GM23338 (cell line): Measurements from ENCODE around the gene RIN3. TPM values are rescaled to one million over a fixed set of nuclear protein-coding genes. Genes with fewer than 3 reads are reported as not detected.

Experiments used
- ATAC-seq: fragments of 200-7000 bp; cut with Tn5 transposase; 3 replicates; pipeline ENCODE4 v1.9.1; 2020
- DNase-seq: peaks from one replicate; pipeline ENCODE4 v3.0.0-alpha.2; 2015; ENCODE audit warnings: low spot score
- H2AFZ ChIP-seq: fragments of 200-600 bp; sonication (generic); 2 replicates; pipeline ENCODE4 v1.8.0; 2016; ENCODE audit warnings: antibody characterized with exemption, mild to moderate bottlenecking, moderate library complexity
- H3F3A ChIP-seq: fragments of 200-600 bp; sonication (generic); replicated peaks from 2 replicates; pipeline ENCODE4 v1.8.0; 2017; ENCODE audit warnings: antibody characterized with exemption, mixed run types, low read depth
- H3K27ac ChIP-seq: fragments of 200-600 bp; sonication (generic); 2 replicates; pipeline ENCODE4 v1.6.1; 2016; ENCODE audit warnings: low read depth
- H3K27me3 ChIP-seq: fragments of 200-600 bp; sonication (generic); 2 replicates; pipeline ENCODE4 v1.8.0; 2016; ENCODE audit warnings: mild to moderate bottlenecking, mixed run types, moderate library complexity; ENCODE audit not compliant: insufficient read depth
- H3K36me3 ChIP-seq: fragments of 200-600 bp; sonication (generic); 2 replicates; pipeline ENCODE4 v1.8.0; 2016; ENCODE audit warnings: mild to moderate bottlenecking; ENCODE audit not compliant: insufficient read depth
- H3K4me1 ChIP-seq: fragments of 200-600 bp; sonication (generic); 2 replicates; pipeline ENCODE4 v1.8.0; 2016; ENCODE audit warnings: mild to moderate bottlenecking, moderate library complexity; ENCODE audit not compliant: insufficient read depth
- H3K4me2 ChIP-seq: fragments of 200-600 bp; sonication (generic); 2 replicates; pipeline ENCODE4 v1.7.1; 2017; ENCODE audit warnings: mixed run types
- H3K4me3 ChIP-seq: fragments of 200-600 bp; sonication (generic); 2 replicates; pipeline ENCODE4 v1.6.1; 2016; ENCODE audit warnings: mixed run types
- H3K79me2 ChIP-seq: fragments of 200-600 bp; sonication (generic); replicated peaks from 2 replicates; pipeline ENCODE4 v1.8.0; 2017; ENCODE audit warnings: mild to moderate bottlenecking; ENCODE audit not compliant: insufficient read depth
- H3K9me2 ChIP-seq: fragments of 200-600 bp; sonication (generic); 2 replicates; pipeline ENCODE4 v1.8.0; 2017; ENCODE audit not compliant: insufficient read depth
- H4K20me1 ChIP-seq: fragments of 200-600 bp; sonication (generic); replicated peaks from 2 replicates; pipeline ENCODE4 v1.8.0; 2017; ENCODE audit warnings: mild to moderate bottlenecking; ENCODE audit not compliant: insufficient read depth
- H3K27ac Mint-ChIP-seq: 2 replicates; pipeline ENCODE4 v1.8.0; 2020; ENCODE audit warnings: inconsistent platforms, mild to moderate bottlenecking, moderate library complexity, mixed read lengths
- H3K27me3 Mint-ChIP-seq: 3 replicates; pipeline ENCODE4 v1.8.0; 2022; ENCODE audit warnings: low read depth, mild to moderate bottlenecking, moderate library complexity, mixed read lengths, inconsistent platforms; ENCODE audit not compliant: insufficient read depth, poor library complexity
- H3K36me3 Mint-ChIP-seq: 3 replicates; pipeline ENCODE4 v1.8.0; 2021; ENCODE audit warnings: low read depth, mild to moderate bottlenecking, inconsistent platforms, moderate library complexity, mixed read lengths
- H3K4me1 Mint-ChIP-seq: 3 replicates; pipeline ENCODE4 v1.8.0; 2020; ENCODE audit warnings: mild to moderate bottlenecking, inconsistent platforms, mixed read lengths
- H3K4me3 Mint-ChIP-seq: 3 replicates; pipeline ENCODE4 v1.8.0; 2021; ENCODE audit warnings: moderate library complexity, mild to moderate bottlenecking, inconsistent platforms, mixed read lengths
- H3K9me3 Mint-ChIP-seq: 3 replicates; pipeline ENCODE4 v1.8.0; 2020; ENCODE audit warnings: moderate library complexity, mild to moderate bottlenecking, inconsistent platforms, mixed read lengths
- CREB1 ChIP-seq: fragments of 250-450 bp; sonication (Bioruptor Pico); IDR thresholded peaks from 2 replicates; pipeline ENCODE4 v1.5.0; 2020; ENCODE audit warnings: low read depth, mild to moderate bottlenecking, moderate library complexity
- EZH2 ChIP-seq: fragments of 200-600 bp; sonication (generic); IDR thresholded peaks from one replicate; pipeline ENCODE4 v1.8.0; 2017; ENCODE audit warnings: antibody characterized with exemption, mild to moderate bottlenecking, low read depth; ENCODE audit not compliant: unreplicated experiment
- EZH2phosphoT487 ChIP-seq: fragments of 200-600 bp; sonication (generic); IDR thresholded peaks from one replicate; pipeline ENCODE4 v1.8.1; 2018; ENCODE audit warnings: antibody characterized with exemption; ENCODE audit not compliant: unreplicated experiment
- JUNB ChIP-seq: IDR thresholded peaks from one replicate; pipeline ENCODE4 v1.6.1; 2016; ENCODE audit warnings: antibody characterized with exemption; ENCODE audit not compliant: unreplicated experiment
- NANOG ChIP-seq: IDR thresholded peaks from 2 replicates; pipeline ENCODE4 v1.6.1; 2016; ENCODE audit warnings: antibody characterized with exemption, borderline replicate concordance
- POLR2AphosphoS5 ChIP-seq: IDR thresholded peaks from 2 replicates; pipeline ENCODE4 v1.6.1; 2016; ENCODE audit warnings: antibody characterized with exemption, low read depth
- STAT1 ChIP-seq: IDR thresholded peaks from one replicate; pipeline ENCODE4 v1.6.1; 2016; ENCODE audit warnings: antibody characterized with exemption; ENCODE audit not compliant: unreplicated experiment
- ZNF114 ChIP-seq: fragments of 250-450 bp; sonication (Bioruptor Pico); IDR thresholded peaks from 2 replicates; pipeline ENCODE4 v1.5.0; 2020; ENCODE audit warnings: mild to moderate bottlenecking, moderate library complexity
- ZNF331 ChIP-seq: fragments of 250-450 bp; sonication (Bioruptor Pico); IDR thresholded peaks from 2 replicates; pipeline ENCODE4 v1.5.0; 2020; ENCODE audit warnings: low read depth, mild to moderate bottlenecking, moderate library complexity
- polyA plus RNA-seq: library from polyadenylated mRNA; unstranded; fragments of >200 nt; fragmentation: Nextera tagmentation; extraction: Ambion mirVana; gene quantifications from 2 replicates; pipeline ENCODE4 v1.2.1, GENCODE V29; 2016
- total RNA-seq: library from RNA; depleted of rRNA; stranded (reverse); fragments of >200 nt; shearing (Covaris generic); gene quantifications from 2 replicates; pipeline ENCODE4 v1.2.3, GENCODE V29; 2014
- TF ChIP-seq, protein P1 (sequence below): IDR thresholded peaks from 2 replicates; pipeline ENCODE4 v1.6.1; 2016; ENCODE audit warnings: antibody characterized with exemption
- TF ChIP-seq, protein P2 (sequence below), 2 experiments: fragments of 200-600 bp in 1 of 2; sonication (generic) in 1 of 2; conservative IDR thresholded peaks; 2 replicates each; pipeline versions ENCODE4 v1.5.1 to v1.6.1; 2016 to 2017; ENCODE audit warnings: antibody characterized with exemption in 2 of 2, low read depth in 2 of 2, mild to moderate bottlenecking in 2 of 2, moderate library complexity in 1 of 2
- TF ChIP-seq, protein P3 (sequence below): IDR thresholded peaks from one replicate; pipeline ENCODE4 v1.6.1; 2018; ENCODE audit warnings: antibody characterized with exemption; ENCODE audit not compliant: unreplicated experiment
- TF ChIP-seq, protein P4 (sequence below): fragments of 250-450 bp; sonication (Bioruptor Pico); IDR thresholded peaks from 2 replicates; pipeline ENCODE4 v1.5.0; 2020; ENCODE audit warnings: mild to moderate bottlenecking, moderate library complexity

Gene RIN3
- total and polyA plus RNA-seq, 2 experiments from 2014 or later, result 0.97 to 1.5 TPM

DNA sequence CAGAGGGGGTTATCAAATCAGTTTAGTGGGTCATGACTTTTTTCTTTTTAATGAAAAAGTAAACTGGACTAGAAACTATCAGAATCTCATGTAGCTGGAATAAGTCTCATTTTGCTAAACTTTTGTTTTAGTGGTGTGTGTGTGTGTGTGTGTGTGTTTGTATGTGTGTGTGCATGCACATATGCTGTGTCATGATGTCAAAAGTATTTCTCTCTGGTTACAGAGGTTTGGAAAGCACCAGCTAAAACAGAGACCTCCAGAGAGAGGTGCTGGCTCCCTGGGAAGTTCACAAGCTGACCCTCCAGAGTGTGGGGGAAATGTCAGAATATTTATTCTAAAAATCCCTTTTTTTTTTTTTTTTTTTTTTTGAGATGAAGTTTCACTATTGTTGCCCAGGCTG, 120.1 kb downstream of the RIN3 start:
- peaks cover 4% of the 10 kb centered on the region; the same call in 2 of the 3 replicates for H3K4me1 Mint-ChIP-seq
- no peaks in the 10 kb centered on the region for H3F3A ChIP-seq
- no peaks in the 10 kb centered on the region; the same call in 2 of the 3 replicates for H3K9me3 Mint-ChIP-seq
- no peaks in the 10 kb centered on the region for H3K27me3 Mint-ChIP-seq
- H3K36me3 Mint-ChIP-seq, result no peaks in the 10 kb centered on the region; the same call in 2 of the 3 replicates
- H3K27ac ChIP-seq, result no peak overlapping the region
- H3K36me3 ChIP-seq, result no peaks in the 10 kb centered on the region
- no peak overlapping the region for H3K4me3 ChIP-seq
- no peaks in the 10 kb centered on the region for H4K20me1 ChIP-seq
- no peaks in the 10 kb centered on the region for H3K79me2 ChIP-seq
- no peak overlapping the region for H2AFZ ChIP-seq
- H3K27ac Mint-ChIP-seq, result no peak overlapping the region
- no peak for ATAC-seq
- no peaks in the 10 kb centered on the region for H3K9me2 ChIP-seq
- H3K27me3 ChIP-seq, result no peaks in the 10 kb centered on the region
- H3K4me3 Mint-ChIP-seq, result no peak overlapping the region
- H3K4me2 ChIP-seq, result no peak overlapping the region
- TF ChIP-seq NANOG (no peak), EZH2phosphoT487 (no peak), ZNF114 (CRISPR knock-in tag) (no peak), STAT1 (no peak), POLR2AphosphoS5 (no peak), CREB1 (CRISPR knock-in tag) (no peak), JUNB (no peak), EZH2 (no peak), ZNF331 (no peak)
- TF ChIP-seq, protein P1, sequence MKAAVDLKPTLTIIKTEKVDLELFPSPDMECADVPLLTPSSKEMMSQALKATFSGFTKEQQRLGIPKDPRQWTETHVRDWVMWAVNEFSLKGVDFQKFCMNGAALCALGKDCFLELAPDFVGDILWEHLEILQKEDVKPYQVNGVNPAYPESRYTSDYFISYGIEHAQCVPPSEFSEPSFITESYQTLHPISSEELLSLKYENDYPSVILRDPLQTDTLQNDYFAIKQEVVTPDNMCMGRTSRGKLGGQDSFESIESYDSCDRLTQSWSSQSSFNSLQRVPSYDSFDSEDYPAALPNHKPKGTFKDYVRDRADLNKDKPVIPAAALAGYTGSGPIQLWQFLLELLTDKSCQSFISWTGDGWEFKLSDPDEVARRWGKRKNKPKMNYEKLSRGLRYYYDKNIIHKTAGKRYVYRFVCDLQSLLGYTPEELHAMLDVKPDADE, result no peak
- TF ChIP-seq, protein P2, sequence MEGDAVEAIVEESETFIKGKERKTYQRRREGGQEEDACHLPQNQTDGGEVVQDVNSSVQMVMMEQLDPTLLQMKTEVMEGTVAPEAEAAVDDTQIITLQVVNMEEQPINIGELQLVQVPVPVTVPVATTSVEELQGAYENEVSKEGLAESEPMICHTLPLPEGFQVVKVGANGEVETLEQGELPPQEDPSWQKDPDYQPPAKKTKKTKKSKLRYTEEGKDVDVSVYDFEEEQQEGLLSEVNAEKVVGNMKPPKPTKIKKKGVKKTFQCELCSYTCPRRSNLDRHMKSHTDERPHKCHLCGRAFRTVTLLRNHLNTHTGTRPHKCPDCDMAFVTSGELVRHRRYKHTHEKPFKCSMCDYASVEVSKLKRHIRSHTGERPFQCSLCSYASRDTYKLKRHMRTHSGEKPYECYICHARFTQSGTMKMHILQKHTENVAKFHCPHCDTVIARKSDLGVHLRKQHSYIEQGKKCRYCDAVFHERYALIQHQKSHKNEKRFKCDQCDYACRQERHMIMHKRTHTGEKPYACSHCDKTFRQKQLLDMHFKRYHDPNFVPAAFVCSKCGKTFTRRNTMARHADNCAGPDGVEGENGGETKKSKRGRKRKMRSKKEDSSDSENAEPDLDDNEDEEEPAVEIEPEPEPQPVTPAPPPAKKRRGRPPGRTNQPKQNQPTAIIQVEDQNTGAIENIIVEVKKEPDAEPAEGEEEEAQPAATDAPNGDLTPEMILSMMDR (conservative IDR thresholded peaks at IDR 0.05; ENCODE audit: low read depth in 2 of 2), result no peak
- TF ChIP-seq, protein P3, sequence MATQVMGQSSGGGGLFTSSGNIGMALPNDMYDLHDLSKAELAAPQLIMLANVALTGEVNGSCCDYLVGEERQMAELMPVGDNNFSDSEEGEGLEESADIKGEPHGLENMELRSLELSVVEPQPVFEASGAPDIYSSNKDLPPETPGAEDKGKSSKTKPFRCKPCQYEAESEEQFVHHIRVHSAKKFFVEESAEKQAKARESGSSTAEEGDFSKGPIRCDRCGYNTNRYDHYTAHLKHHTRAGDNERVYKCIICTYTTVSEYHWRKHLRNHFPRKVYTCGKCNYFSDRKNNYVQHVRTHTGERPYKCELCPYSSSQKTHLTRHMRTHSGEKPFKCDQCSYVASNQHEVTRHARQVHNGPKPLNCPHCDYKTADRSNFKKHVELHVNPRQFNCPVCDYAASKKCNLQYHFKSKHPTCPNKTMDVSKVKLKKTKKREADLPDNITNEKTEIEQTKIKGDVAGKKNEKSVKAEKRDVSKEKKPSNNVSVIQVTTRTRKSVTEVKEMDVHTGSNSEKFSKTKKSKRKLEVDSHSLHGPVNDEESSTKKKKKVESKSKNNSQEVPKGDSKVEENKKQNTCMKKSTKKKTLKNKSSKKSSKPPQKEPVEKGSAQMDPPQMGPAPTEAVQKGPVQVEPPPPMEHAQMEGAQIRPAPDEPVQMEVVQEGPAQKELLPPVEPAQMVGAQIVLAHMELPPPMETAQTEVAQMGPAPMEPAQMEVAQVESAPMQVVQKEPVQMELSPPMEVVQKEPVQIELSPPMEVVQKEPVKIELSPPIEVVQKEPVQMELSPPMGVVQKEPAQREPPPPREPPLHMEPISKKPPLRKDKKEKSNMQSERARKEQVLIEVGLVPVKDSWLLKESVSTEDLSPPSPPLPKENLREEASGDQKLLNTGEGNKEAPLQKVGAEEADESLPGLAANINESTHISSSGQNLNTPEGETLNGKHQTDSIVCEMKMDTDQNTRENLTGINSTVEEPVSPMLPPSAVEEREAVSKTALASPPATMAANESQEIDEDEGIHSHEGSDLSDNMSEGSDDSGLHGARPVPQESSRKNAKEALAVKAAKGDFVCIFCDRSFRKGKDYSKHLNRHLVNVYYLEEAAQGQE, result no peak
- TF ChIP-seq, protein P4, sequence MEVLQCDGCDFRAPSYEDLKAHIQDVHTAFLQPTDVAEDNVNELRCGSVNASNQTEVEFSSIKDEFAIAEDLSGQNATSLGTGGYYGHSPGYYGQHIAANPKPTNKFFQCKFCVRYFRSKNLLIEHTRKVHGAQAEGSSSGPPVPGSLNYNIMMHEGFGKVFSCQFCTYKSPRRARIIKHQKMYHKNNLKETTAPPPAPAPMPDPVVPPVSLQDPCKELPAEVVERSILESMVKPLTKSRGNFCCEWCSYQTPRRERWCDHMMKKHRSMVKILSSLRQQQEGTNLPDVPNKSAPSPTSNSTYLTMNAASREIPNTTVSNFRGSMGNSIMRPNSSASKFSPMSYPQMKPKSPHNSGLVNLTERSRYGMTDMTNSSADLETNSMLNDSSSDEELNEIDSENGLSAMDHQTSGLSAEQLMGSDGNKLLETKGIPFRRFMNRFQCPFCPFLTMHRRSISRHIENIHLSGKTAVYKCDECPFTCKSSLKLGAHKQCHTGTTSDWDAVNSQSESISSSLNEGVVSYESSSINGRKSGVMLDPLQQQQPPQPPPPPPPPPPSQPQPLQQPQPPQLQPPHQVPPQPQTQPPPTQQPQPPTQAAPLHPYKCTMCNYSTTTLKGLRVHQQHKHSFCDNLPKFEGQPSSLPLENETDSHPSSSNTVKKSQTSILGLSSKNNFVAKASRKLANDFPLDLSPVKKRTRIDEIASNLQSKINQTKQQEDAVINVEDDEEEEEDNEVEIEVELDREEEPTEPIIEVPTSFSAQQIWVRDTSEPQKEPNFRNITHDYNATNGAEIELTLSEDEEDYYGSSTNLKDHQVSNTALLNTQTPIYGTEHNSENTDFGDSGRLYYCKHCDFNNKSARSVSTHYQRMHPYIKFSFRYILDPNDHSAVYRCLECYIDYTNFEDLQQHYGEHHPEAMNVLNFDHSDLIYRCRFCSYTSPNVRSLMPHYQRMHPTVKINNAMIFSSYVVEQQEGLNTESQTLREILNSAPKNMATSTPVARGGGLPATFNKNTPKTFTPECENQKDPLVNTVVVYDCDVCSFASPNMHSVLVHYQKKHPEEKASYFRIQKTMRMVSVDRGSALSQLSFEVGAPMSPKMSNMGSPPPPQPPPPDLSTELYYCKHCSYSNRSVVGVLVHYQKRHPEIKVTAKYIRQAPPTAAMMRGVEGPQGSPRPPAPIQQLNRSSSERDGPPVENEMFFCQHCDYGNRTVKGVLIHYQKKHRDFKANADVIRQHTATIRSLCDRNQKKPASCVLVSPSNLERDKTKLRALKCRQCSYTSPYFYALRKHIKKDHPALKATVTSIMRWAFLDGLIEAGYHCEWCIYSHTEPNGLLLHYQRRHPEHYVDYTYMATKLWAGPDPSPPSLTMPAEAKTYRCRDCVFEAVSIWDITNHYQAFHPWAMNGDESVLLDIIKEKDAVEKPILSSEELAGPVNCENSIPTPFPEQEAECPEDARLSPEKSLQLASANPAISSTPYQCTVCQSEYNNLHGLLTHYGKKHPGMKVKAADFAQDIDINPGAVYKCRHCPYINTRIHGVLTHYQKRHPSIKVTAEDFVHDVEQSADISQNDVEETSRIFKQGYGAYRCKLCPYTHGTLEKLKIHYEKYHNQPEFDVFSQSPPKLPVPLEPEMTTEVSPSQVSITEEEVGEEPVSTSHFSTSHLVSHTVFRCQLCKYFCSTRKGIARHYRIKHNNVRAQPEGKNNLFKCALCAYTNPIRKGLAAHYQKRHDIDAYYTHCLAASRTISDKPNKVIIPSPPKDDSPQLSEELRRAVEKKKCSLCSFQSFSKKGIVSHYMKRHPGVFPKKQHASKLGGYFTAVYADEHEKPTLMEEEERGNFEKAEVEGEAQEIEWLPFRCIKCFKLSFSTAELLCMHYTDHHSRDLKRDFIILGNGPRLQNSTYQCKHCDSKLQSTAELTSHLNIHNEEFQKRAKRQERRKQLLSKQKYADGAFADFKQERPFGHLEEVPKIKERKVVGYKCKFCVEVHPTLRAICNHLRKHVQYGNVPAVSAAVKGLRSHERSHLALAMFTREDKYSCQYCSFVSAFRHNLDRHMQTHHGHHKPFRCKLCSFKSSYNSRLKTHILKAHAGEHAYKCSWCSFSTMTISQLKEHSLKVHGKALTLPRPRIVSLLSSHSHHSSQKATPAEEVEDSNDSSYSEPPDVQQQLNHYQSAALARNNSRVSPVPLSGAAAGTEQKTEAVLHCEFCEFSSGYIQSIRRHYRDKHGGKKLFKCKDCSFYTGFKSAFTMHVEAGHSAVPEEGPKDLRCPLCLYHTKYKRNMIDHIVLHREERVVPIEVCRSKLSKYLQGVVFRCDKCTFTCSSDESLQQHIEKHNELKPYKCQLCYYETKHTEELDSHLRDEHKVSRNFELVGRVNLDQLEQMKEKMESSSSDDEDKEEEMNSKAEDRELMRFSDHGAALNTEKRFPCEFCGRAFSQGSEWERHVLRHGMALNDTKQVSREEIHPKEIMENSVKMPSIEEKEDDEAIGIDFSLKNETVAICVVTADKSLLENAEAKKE (CRISPR knock-in tag), result no peak
- no peaks in the 10 kb centered on the region; the same call in 1 of the 2 replicates for H3K4me1 ChIP-seq
- DNase-seq, result no peak
